Testis (tissue), 2 donors: ENCODE results near the gene THY1.

Source experiments
- CTCF ChIP-seq, 3 experiments: fragments of 450-650 bp in 2 of 3; fragments of 200-600 bp in 1 of 3; sonication (generic) in 1 of 3; IDR thresholded peaks; one replicate each; pipeline ENCODE4 v1.5.1; 2016 to 2019; ENCODE audit warnings: antibody characterized with exemption in 3 of 3, mild to moderate bottlenecking in 2 of 3, moderate library complexity in 1 of 3
- POLR2A ChIP-seq: fragments of 450-650 bp; IDR thresholded peaks from one replicate; pipeline ENCODE4 v1.6.1; 2017; ENCODE audit warnings: antibody characterized with exemption, mild to moderate bottlenecking, moderate library complexity

- no peak for TF ChIP-seq CTCF (IDR thresholded peaks at IDR 0.05)
- no peak for TF ChIP-seq POLR2A
Measured at GRCh38 chr11:119391275-119391674, 31.7 kb downstream of the THY1 start.
